ENCODE data around the gene KIF13A.

GRCh38 chr6:17964633-17965032, 22.8 kb downstream of the KIF13A start:
- TF ChIP-seq CTCF (IDR thresholded peaks at IDR 0.05; ENCODE audit: insufficient read depth, low read length), result no peak
- TF ChIP-seq REST (IDR thresholded peaks at IDR 0.05; ENCODE audit: insufficient replicate concordance, low read depth), result no peak
- no peak for TF ChIP-seq SPI1 (IDR thresholded peaks at IDR 0.05; ENCODE audit: borderline replicate concordance, low read depth)
- TF ChIP-seq POLR2AphosphoS5 (IDR thresholded peaks at IDR 0.05; ENCODE audit: low read depth), result no peak

Data from HL-60 (cell line).